Stimulated activated CD8-positive, alpha-beta memory T cell treated with anti-CD3 and anti-CD28 coated beads, Interleukin-15, amount 100 ng/mL, for 48 hours (primary cell): ENCODE data around the gene SDK1.
"Not testable (repeated sequence)": the region's sequence is repeated elsewhere in the genome, so short reads cannot be mapped to it uniquely, and the experiment has no call there.

ENCODE experiments used
- DNase-seq, 2 donors: peaks; one replicate each; pipeline ENCODE4 v3.0.0-alpha.2; 2020; ENCODE audit warnings: low read depth in 2 of 2

The SDK1 gene

DNA sequence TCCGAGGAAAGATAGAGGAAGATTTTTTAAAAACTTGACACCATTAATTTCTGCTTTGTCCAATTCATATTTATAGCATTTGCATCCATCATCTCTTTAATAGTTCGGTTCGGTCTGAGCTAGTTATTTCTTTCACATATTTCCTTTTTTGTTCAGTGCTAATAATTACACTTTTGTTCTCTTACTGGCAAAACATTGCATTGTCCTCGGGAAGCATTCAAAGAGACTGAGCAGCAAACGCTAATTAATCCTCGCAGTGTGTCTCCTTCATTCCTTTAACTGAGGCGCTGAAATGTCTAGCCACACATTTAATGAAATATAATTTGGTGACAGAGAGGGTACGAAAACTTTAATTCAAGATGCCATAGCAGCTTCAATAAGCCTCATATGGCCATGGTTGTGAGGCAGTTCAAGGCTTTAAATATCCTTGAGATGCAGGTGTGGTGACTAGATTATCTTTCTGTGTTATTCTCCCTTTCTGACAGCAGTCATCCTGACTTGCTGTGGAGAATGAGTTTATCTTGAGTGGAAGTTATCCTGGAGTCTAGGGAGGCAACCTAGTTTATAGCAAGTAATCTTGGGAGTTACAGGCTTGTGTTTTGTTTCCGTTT, 431.4 kb downstream of the SDK1 start:
- DNase-seq = no peak

DNA sequence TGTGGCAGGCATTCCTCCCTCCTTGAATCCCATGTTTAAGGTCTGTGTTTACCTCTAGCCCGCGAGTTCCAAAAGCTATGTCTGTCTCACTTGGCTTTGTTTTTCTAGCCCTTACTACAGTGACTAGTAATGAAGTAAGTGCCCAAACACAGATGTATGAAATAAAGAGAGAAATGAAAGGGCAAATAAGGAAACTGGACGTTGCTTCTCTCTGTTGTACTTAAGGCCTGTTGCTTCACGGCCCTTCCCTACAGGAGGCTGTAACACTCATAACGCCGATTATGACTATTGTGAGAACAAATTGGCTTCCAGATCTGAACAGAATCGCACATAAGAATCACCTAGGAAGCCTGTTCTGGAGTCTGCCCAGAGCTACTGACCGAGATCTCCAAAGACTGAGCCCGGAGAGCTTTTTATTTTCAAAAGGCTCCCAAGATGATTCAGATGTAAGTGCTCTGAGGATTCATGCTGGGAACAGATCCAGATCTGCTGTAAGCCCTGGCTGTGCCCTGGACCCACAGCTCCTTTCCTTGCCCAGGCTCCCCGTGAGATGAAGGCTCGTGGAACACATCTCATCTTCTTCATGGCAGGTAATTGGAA, 432.6 kb downstream of the SDK1 start:
- DNase-seq = no peak

DNA sequence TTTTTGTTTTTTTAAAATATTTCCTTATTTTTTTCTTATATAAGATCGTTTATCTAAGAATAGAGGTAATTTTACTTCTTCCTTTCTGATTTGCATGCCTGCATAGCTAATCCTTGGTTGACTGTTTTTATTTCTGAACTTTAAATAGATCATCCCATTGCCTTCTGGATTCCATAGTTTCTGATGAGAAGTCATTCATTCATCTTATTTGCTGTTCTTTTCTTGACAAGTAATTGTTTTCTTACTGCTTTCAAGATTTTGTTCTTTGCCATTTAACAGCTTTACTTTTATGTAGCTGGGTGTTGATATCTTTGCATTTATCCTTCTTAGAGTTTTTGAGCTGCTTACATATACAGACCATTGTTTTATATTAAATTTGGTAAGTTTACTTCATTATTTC, 437.9 kb downstream of the SDK1 start:
- no peak for DNase-seq

DNA sequence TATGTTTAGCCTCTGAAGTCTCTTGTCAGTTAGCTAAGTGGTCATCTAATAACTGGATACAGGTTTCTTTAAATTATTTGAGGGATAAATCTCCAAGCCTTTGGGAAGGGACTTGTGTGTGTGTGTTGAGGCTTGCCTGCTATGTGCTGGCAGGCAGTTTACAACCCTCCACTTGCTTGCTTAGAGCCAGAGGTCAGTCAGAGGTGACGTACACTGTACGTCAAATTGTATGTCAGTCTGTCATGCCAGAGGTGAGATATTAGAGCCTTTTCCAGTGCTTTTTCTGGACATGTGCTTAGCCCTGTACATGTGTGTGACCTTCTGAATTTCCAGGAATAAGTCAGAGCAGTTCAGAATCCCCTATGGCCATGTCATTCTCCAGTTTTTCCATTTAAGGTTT, 438.9 kb downstream of the SDK1 start:
- no peak for DNase-seq

DNA sequence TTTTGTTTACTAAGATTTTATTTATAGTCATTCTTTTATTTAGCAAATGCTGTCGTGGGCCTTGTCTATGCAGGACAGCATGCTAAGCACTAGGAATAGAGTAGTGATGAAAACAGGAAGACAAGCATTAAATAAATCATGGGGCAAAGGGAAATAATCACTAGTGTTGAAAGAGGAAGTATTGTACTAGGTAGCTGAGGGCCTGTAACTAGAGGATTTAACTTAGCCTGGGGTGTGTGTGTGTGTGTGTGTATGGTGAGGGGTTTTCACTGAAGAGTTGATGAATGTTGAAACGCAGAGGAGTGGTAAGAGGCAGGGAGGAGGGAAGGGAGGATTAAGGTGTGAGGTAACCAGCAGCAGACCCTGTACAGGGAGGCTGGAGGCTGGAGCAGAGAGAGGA, 446.4 kb downstream of the SDK1 start:
- DNase-seq = no peak

DNA sequence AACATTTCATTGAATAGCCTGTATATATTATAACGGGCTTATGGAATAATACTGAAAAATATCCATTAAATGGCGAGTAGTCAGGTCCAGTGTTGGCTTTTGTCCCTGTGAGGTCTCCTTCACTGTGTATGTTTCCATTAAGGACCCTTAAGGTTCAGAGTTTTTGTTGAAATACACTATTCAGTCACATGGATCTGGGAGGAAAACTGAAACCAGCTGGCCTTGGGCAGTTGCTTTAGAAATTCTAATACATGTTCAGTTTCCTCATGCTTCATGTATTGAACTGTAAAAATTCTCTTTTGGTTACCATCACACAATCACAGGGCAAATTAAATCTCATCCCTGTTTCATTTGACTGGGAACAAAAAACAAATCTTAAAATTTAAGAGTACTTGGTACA, 447.3 kb downstream of the SDK1 start:
- no peak for DNase-seq

DNA sequence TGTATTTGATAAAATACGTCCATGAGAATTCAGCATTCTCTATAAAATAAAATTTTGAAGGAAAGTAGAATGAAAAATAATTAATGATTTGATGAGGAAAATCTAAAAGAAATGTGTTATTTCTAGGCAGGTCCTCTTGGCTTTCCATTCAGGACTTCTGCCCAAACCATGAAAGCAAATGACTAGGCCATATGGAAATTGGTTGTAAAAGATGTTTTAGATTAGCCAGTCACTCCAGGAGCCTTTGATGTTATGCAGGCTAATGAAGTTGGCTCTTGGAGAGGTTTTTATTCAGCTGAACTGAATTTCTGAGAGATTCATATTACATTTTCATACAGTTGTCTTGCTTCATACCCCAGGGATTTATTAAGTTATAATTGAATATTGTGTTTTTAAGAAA, 452.8 kb downstream of the SDK1 start:
- no peak for DNase-seq

DNA sequence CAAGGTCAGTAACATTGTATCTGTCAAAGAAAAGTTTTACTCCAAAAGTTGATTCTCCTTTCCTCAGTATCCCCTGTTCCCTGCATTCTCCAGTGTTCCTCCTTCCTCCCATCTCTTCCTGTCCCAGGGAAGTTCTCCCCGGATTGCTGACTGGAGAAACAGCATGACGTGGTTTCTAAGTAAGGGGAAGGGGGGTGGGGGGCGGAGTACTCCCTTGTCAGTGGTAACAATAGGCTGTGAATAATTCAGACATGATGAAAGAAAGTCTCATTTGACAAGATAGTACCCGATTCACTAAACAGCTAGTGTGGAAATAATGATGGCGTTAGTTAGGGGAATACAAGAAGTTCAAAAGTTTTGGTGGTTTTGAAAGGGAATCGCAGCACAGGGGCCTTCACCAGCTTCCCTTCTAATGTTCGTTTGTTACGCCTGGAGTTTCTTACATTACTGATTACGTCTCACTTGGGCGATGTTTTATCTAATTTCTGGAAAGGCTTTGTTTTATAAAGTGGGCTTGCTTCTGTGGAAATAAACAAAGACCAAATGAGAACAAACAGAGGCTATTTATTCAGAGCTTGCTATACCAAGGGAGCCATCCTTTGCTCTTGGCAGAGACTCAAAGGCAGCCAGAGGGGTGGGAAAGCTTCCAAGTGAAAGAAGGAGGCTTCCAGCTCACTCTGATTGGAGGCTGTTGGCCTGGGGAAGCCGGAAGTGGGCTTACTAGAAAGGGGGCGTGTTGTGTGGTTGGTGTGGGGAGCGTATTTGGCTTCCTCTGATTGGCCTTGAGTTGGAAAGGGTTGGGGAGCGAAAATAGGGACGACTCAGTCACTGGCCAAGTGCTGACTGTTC, 453.7 kb downstream of the SDK1 start:
- no peak for DNase-seq

DNA sequence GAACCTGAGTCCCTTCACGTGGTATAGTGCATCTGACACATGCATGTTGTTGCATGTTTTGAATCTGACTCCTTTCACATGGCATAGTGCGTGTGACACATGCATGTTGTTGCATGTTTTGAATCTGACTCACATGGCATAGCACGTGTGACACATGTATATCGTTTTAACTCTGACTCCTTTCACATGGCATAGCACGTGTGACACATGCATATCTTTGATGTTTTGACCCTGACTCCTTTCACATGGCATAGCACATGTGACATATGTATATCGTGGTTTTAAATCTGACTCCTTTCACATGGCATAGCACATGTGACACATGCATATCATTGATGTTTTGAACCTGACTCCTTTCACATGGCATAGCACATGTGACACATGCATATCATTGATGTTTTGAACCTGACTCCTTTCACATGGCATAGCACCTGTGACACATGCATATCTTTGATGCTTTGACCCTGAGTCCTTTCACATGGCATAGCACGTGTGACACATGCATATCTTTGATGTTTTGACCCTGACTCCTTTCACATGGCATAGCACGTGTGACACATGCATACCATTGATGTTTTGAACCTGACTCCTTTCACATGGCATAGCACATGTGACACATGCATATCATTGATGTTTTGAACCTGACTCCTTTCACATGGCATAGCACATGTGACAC, 454.9 kb downstream of the SDK1 start:
- DNase-seq = not testable (repeated sequence)

DNA sequence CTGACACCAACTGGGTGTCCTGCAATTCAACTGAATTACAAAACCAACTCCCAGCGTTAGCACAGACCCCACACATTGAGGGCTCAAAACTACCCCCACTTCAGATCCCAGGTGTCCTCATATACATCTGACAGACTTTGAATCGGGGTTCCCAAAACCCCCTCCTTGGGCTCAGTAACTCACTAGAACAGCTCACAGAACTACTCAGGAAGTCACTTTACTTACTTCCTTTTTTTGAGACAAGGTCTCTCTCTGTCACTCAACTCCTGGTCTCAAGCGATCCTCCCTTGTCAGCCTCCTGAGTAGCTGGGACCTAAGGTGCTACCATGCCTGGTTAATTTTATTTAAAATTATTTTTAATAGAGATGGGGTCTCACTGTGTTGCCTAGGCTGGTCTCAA, 456.0 kb downstream of the SDK1 start:
- no peak for DNase-seq

DNA sequence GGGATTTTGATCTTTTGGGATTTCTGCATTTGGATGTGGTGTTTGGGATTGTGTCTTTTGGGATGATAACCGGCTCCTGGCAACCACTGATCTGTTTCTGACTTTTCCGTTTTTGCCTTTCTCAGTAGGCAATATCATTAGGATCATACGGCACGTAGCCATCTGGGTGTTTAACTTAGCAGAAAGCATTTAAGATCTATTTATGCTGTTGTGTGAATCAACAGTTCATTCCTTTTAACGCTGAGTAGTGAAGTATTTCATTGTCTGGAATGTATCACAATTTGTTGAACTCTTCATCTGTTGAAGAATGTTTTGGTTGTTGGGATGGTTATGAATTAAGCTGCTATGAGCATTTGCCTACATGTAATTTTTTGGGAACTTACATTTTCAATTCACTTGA, 459.6 kb downstream of the SDK1 start:
- no peak for DNase-seq

DNA sequence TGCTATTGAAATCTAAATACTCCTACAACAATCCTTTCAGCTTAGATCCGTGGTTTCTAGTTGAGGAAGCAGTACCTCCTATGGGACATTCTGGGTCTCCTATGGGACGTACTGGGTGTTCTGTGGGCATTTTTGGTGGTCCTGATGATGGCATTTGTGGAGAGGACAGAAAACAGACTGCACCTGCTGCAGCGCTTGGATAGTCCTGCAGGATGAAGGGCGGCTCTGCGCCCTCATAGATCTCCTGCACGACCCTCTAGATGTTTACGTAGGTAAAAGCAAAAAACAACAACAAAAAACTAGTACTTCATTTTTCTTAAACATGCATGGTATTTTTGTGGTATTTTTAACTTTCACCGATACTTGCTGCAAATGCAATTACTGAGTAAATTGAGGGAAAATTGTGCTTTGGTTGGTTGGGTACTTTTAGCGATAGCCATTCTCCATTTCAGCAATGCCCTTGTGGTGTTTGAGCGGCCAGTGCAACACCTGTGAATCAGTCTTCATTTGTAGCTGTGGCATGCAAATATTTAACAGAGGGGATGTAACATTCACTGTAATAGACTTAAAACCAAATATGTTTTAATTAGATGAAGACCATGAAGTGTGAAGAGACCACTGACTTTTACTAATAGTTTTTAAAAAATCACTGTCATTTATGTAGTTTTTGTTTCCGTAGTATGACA, 461.2 kb downstream of the SDK1 start:
- DNase-seq = no peak

DNA sequence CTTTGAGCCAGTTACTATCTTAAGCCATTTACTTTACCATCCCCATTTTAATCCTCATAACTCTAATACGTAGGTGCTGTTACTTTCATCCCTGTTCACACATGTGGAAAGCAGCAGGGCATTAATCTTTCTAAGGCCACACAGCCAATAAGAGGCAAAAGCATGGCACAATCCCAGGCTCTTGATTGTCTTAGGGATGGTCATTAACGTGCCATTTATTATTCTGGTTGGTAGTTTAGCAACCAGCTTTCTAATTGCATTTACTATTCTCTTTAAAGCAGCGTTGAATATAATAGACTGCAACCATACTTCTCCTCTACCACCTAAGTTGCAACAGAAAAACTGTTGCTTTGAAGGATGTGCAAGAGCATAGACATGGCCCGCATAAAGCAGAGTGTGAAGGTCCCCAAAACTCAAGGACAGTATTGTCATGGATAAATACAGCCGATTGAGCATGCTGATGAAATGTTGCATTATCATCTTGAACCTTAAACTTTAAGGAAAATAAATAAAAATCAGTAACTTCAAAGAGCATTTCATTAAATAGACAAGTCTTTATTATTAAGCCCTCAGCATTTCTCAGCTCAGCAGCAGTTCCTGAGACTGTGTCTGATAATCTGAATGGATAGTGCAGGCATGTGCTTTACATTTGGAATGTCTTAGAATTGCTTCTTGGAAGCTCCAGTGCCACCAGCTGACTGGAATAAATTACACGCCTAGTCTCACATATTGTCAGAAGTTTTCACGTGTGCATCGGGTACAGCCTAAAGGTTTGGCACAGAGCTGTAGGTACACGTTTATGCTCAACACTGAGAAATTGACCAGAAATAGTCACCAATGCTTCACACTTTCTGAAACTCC, 467.1 kb downstream of the SDK1 start:
- DNase-seq = no peak

DNA sequence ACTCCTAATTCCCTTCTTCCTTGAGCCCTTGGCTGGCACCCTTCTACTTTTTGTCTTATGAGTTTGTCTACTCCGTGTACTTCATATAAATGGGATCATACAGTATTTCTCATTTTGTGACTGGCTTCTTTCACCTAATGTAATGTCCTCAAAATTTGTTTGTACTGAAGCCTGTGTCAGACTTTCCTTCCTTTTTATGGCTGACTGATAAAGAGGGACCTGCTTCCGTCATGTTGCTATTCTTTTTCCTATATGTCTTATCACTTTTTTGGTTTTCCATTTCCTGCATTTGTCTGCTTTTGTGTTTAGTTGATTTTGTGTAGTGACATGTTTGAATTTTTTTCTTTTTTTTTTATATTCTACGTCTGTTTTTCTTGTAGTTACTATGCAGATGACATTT, 470.9 kb downstream of the SDK1 start:
- DNase-seq = no peak

DNA sequence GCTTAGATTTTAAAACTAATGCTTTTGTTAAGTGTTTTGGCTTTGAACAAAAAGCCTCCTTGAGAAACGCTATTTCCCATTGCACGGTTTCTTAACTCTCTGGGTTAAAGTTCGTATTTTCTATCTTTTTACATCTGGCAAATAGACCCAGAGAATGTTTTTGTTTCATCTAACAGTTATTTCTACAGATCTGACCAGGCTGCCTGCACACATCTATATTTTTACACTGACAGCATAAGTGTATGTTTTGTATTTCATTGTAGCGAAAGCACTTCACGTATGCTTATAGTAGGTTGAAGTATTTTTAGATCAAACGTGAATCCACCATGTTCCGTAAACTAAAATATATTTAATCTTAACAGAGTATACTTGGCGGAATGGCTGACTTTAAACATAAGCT, 477.3 kb downstream of the SDK1 start:
- no peak for DNase-seq

DNA sequence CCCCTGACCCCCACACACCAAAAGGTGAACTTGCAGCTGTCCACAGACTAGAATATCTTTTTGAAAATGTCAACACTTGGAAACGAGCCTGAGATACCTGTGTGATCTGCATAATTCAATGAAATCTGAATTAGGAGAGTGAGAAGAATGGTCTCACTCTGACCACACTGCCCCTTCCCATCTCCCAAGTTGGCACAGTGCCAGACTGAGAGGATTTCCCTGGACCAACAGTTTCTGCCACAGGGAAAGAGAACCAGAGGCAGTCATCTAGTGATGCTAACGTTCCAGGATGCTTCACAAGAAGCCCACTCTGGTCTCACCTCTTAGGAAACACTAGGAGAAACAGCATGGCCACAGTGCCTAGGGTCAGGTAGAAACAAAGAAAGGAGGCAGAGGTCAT, 479.0 kb downstream of the SDK1 start:
- no peak for DNase-seq

DNA sequence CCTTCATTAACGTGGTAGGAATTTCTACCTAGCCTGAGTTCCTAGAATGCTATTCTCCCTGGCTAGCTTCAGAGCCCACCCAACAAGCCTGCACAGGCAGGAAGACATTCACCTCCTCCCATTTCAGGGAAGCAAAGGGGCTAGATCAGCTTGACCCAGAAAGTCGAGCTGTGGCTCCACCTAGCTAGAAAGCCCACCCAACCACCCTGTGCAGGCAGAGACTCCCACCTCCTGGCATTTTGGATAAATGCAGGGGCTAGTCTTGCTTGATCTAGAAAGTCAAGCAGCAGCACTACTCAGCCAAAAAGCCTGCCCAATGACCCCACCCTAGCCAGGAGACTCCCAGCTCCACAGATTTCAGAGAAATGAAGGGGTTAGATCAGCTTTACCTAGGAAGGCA, 479.5 kb downstream of the SDK1 start:
- no peak for DNase-seq

DNA sequence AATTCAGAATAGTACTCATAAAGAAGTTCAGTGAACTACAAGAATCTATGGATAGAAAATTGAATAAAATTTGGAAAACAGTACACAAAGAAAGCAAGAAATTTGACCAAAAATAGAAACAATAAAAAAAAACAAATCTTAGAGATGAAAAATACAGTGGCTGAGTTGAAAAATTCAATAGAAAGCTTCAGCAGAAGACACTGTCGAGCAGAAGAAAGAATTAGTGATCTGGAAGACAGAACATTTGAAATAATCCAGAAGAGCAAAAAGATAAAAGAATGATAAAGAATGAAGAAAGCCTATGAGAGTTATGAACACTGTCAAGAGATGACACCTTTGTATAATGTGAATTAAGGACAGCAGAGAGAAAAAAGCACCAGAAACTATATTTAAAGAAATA, 480.6 kb downstream of the SDK1 start:
- DNase-seq = no peak

DNA sequence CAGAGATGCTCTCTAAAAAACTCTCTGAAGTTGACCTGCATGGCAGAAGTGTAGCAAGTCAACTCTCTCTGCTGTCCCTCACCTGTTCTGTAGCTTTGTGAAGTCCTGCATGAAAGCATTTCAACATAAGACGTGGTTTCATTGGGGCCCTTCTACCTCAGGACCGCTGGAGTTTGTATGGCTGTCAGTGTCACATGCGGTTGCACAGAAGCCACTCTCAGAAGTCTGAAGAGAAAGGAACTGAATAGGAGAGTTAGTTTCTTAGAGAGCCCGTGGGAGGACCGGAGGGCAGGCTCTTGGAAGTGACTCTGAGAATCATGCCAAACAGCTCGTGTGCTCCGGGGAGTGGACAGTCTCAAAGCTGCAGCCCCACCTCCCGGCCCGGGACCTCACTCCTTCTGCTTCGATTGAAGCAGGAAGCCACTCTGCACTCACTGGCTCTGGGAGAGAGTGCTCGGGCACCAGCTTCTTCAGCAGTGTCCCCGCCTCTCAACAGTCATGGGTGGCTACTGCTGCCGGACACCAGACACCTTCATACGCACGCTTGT, 486.7 kb downstream of the SDK1 start:
- DNase-seq = no peak

DNA sequence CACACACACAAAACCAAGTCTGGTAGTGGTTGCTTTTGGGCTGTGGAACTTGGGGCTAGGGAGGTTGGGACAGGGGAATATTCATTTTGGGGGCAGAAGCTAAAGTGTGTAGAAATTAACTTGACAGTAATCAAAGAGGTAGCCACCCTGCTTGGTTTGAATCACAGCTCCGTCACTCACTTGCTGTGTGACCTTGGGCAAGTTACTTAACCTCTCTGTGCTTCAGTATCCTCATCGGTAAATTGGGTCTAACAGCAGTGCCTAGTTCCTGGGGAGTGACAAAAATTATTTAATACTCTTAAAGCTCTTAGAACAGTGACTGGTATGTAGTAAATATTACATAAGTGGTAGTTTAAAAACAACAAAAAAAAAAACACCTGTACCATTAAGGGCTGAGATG, 489.8 kb downstream of the SDK1 start:
- DNase-seq = no peak

DNA sequence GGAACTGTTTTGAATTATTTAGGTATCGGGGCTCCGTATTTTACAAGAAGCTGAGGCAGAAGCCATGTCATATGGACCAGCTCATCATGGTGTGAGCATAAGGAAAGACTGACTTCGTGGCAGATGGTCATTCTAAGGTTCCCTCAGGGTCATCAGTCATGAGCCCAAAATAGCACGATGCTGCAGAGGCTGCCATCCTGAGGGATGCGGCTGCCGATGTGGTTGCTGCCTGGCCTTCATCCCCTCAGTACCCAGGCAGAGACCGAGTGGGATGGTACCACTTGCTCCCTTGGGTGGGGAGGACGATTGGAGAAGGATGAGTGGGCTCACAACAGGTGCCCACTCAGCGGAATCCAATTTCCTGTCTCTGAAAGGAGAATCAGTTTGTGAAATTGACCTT, 490.3 kb downstream of the SDK1 start:
- DNase-seq = no peak
